ENCODE measurements around the gene ALK. TPM values are rescaled to one million over a fixed set of nuclear protein-coding genes. Genes with fewer than 3 reads are reported as not detected.
A peak's percentile ranks its signal among the peaks of the same experiment; 100 is the strongest.

The ALK gene
- total and polyA plus RNA-seq, 7 experiments from 2014 or later: 0.13 TPM; not detected in 6

- Mint-ChIP-seq H3K27me3 (no peaks in the 10 kb centered on the region), H3K27ac (peak overlapping the region in 1 of 9 donors; percentile 55), H3K9me3 (peaks cover 0 to 1% (median 0%) of the 10 kb centered on the region in 11 donors), H3K4me3 (no peak overlapping the region), H3K36me3 (peaks cover 0 to 7% (median 0%) of the 10 kb centered on the region in 5 donors), H3K4me1 (peaks cover 0 to 4% (median 0%) of the 10 kb centered on the region in 7 donors)
- H3K36me3 ChIP-seq (ENCODE audit: control insufficient read depth in 2 of 3, insufficient read depth in 3 of 3, low read length in 3 of 3): no peaks in the 10 kb centered on the region
- DNase-seq (no peak), ATAC-seq (no peak)
- H3K4me1 ChIP-seq (ENCODE audit: control insufficient read depth in 2 of 2, insufficient read depth in 2 of 2, low read length in 2 of 2): no peaks in the 10 kb centered on the region
- intact Hi-C loops (cut with micrococcal nuclease): no loop called here
- no peak overlapping the region for H3K4me3 ChIP-seq (ENCODE audit: low read length)
- CTCF ChIA-PET: no interaction called here
- POLR2A ChIA-PET: no interaction called here
- H3K9me3 ChIP-seq (ENCODE audit: control insufficient read depth in 2 of 3, low read length in 3 of 3): no peaks in the 10 kb centered on the region
- H3K27ac ChIP-seq (ENCODE audit: low read depth, low read length): no peak overlapping the region
- no peaks in the 10 kb centered on the region for H3K27me3 ChIP-seq (ENCODE audit: control insufficient read depth in 2 of 2, insufficient read depth in 2 of 2, low read length in 2 of 2)
Measured at GRCh38 chr2:29218071-29218470, 703.3 kb downstream of the ALK start.

- Mint-ChIP-seq H3K4me1 (peaks cover 0 to 5% (median 0%) of the 10 kb centered on the region in 7 donors), H3K4me3 (no peak overlapping the region), H3K9me3 (no peaks in the 10 kb centered on the region), H3K36me3 (peaks cover 0 to 7% (median 0%) of the 10 kb centered on the region in 5 donors), H3K27me3 (no peaks in the 10 kb centered on the region), H3K27ac (no peak overlapping the region)
- H3K4me1 ChIP-seq (ENCODE audit: control insufficient read depth in 2 of 2, insufficient read depth in 2 of 2, low read length in 2 of 2): no peaks in the 10 kb centered on the region
- H3K4me3 ChIP-seq (ENCODE audit: low read length): no peak overlapping the region
- peak; percentile 26 for ATAC-seq
- POLR2A ChIA-PET: no interaction called here
- no peak for DNase-seq
- CTCF ChIA-PET: no interaction called here
- H3K27me3 ChIP-seq (ENCODE audit: control insufficient read depth in 2 of 2, insufficient read depth in 2 of 2, low read length in 2 of 2): no peaks in the 10 kb centered on the region
- H3K9me3 ChIP-seq (ENCODE audit: control insufficient read depth in 2 of 3, low read length in 3 of 3): no peaks in the 10 kb centered on the region
- H3K27ac ChIP-seq (ENCODE audit: low read depth, low read length): no peak overlapping the region
- H3K36me3 ChIP-seq (ENCODE audit: control insufficient read depth in 2 of 3, insufficient read depth in 3 of 3, low read length in 3 of 3): no peaks in the 10 kb centered on the region
- intact Hi-C loops (cut with micrococcal nuclease): no loop called here
Measured at GRCh38 chr2:29216609-29216909, 704.8 kb downstream of the ALK start.

GRCh38 chr2:29215739-29216608, 705.4 kb downstream of the ALK start:
- Mint-ChIP-seq H3K36me3 (peaks cover 0 to 10% (median 0%) of the 10 kb centered on the region in 5 donors), H3K9me3 (no peaks in the 10 kb centered on the region), H3K4me3 (no peak overlapping the region), H3K27me3 (no peaks in the 10 kb centered on the region), H3K27ac (no peak overlapping the region), H3K4me1 (peaks cover 0 to 5% (median 0%) of the 10 kb centered on the region in 7 donors)
- intact Hi-C loops (cut with micrococcal nuclease): no loop called here
- DNase-seq (no peak), ATAC-seq (no peak)
- POLR2A ChIA-PET: no interaction called here
- CTCF ChIA-PET: interaction anchor here (0.6 kb wide), 1 partner anchor 626 kb away, joined by 3 read pairs; no protein-coding TSS in a partner anchor
- no peaks in the 10 kb centered on the region for H3K4me1 ChIP-seq (ENCODE audit: control insufficient read depth in 2 of 2, insufficient read depth in 2 of 2, low read length in 2 of 2)
- no peaks in the 10 kb centered on the region for H3K27me3 ChIP-seq (ENCODE audit: control insufficient read depth in 2 of 2, insufficient read depth in 2 of 2, low read length in 2 of 2)
- no peak overlapping the region for H3K27ac ChIP-seq (ENCODE audit: low read depth, low read length)
- no peaks in the 10 kb centered on the region for H3K36me3 ChIP-seq (ENCODE audit: control insufficient read depth in 2 of 3, insufficient read depth in 3 of 3, low read length in 3 of 3)
- H3K4me3 ChIP-seq (ENCODE audit: low read length): no peak overlapping the region
- H3K9me3 ChIP-seq (ENCODE audit: control insufficient read depth in 2 of 3, low read length in 3 of 3): no peaks in the 10 kb centered on the region

- peaks cover 0 to 5% (median 0%) of the 10 kb centered on the region in 5 donors for H3K36me3 Mint-ChIP-seq
- intact Hi-C loops (cut with micrococcal nuclease): no loop called here
- no peak for DNase-seq
- no peaks in the 10 kb centered on the region for H3K36me3 ChIP-seq (ENCODE audit: control insufficient read depth in 2 of 3, insufficient read depth in 3 of 3, low read length in 3 of 3)
- H3K27me3 ChIP-seq (ENCODE audit: control insufficient read depth in 2 of 2, insufficient read depth in 2 of 2, low read length in 2 of 2): no peaks in the 10 kb centered on the region
- H3K4me1 Mint-ChIP-seq: peaks cover 0 to 5% (median 0%) of the 10 kb centered on the region in 7 donors
- no peak overlapping the region for H3K4me3 Mint-ChIP-seq
- CTCF ChIA-PET: no interaction called here
- no peaks in the 10 kb centered on the region for H3K27me3 Mint-ChIP-seq
- no peak overlapping the region for H3K4me3 ChIP-seq (ENCODE audit: low read length)
- no peak for ATAC-seq
- no peak overlapping the region for H3K27ac ChIP-seq (ENCODE audit: low read depth, low read length)
- H3K9me3 ChIP-seq (ENCODE audit: control insufficient read depth in 2 of 3, low read length in 3 of 3): no peaks in the 10 kb centered on the region
- H3K27ac Mint-ChIP-seq: peak overlapping the region in 1 of 9 donors; percentile 6
- H3K4me1 ChIP-seq (ENCODE audit: control insufficient read depth in 2 of 2, insufficient read depth in 2 of 2, low read length in 2 of 2): no peaks in the 10 kb centered on the region
- no peaks in the 10 kb centered on the region for H3K9me3 Mint-ChIP-seq
- POLR2A ChIA-PET: no interaction called here
Measured at GRCh38 chr2:29215073-29215472, 706.3 kb downstream of the ALK start.

GRCh38 chr2:29213888-29214291, 707.5 kb downstream of the ALK start:
- CTCF ChIA-PET: no interaction called here
- Histone ChIP-seq H3K27me3 (ENCODE audit: control insufficient read depth in 2 of 2, insufficient read depth in 2 of 2, low read length in 2 of 2) (no peaks in the 10 kb centered on the region), H3K4me1 (ENCODE audit: control insufficient read depth in 2 of 2, insufficient read depth in 2 of 2, low read length in 2 of 2) (no peaks in the 10 kb centered on the region), H3K27ac (ENCODE audit: low read depth, low read length) (no peak overlapping the region), H3K36me3 (ENCODE audit: control insufficient read depth in 2 of 3, insufficient read depth in 3 of 3, low read length in 3 of 3) (no peaks in the 10 kb centered on the region), H3K4me3 (ENCODE audit: low read length) (no peak overlapping the region), H3K9me3 (ENCODE audit: control insufficient read depth in 2 of 3, low read length in 3 of 3) (no peaks in the 10 kb centered on the region)
- no peak for ATAC-seq
- POLR2A ChIA-PET: no interaction called here
- no peak overlapping the region for H3K27ac Mint-ChIP-seq
- intact Hi-C loops (cut with micrococcal nuclease): no loop called here
- H3K4me3 Mint-ChIP-seq: no peak overlapping the region
- no peak for DNase-seq
- H3K27me3 Mint-ChIP-seq: no peaks in the 10 kb centered on the region
- peaks cover 0 to 4% (median 0%) of the 10 kb centered on the region in 5 donors for H3K36me3 Mint-ChIP-seq
- H3K9me3 Mint-ChIP-seq: no peaks in the 10 kb centered on the region
- peaks cover 0 to 5% (median 0%) of the 10 kb centered on the region in 7 donors for H3K4me1 Mint-ChIP-seq

GRCh38 chr2:29212009-29212408, 709.4 kb downstream of the ALK start:
- Histone ChIP-seq H3K4me3 (ENCODE audit: low read length) (no peak overlapping the region), H3K9me3 (ENCODE audit: control insufficient read depth in 2 of 3, low read length in 3 of 3) (no peaks in the 10 kb centered on the region), H3K27me3 (ENCODE audit: control insufficient read depth in 2 of 2, insufficient read depth in 2 of 2, low read length in 2 of 2) (no peaks in the 10 kb centered on the region), H3K36me3 (ENCODE audit: control insufficient read depth in 2 of 3, insufficient read depth in 3 of 3, low read length in 3 of 3) (no peaks in the 10 kb centered on the region), H3K27ac (ENCODE audit: low read depth, low read length) (no peak overlapping the region), H3K4me1 (ENCODE audit: control insufficient read depth in 2 of 2, insufficient read depth in 2 of 2, low read length in 2 of 2) (no peaks in the 10 kb centered on the region)
- ATAC-seq: no peak
- CTCF ChIA-PET: no interaction called here
- Mint-ChIP-seq H3K4me1 (peaks cover 0 to 5% (median 0%) of the 10 kb centered on the region in 7 donors), H3K27ac (no peak overlapping the region), H3K4me3 (no peak overlapping the region), H3K36me3 (peaks cover 0 to 17% (median 6%) of the 10 kb centered on the region in 5 donors), H3K27me3 (no peaks in the 10 kb centered on the region), H3K9me3 (no peaks in the 10 kb centered on the region)
- intact Hi-C loops (cut with micrococcal nuclease): no loop called here
- no peak for DNase-seq
- POLR2A ChIA-PET: no interaction called here

- Histone ChIP-seq H3K36me3 (ENCODE audit: control insufficient read depth in 2 of 3, insufficient read depth in 3 of 3, low read length in 3 of 3) (no peaks in the 10 kb centered on the region), H3K27me3 (ENCODE audit: control insufficient read depth in 2 of 2, insufficient read depth in 2 of 2, low read length in 2 of 2) (no peaks in the 10 kb centered on the region), H3K4me3 (ENCODE audit: low read length) (no peak overlapping the region), H3K27ac (ENCODE audit: low read depth, low read length) (no peak overlapping the region), H3K9me3 (ENCODE audit: control insufficient read depth in 2 of 3, low read length in 3 of 3) (no peaks in the 10 kb centered on the region), H3K4me1 (ENCODE audit: control insufficient read depth in 2 of 2, insufficient read depth in 2 of 2, low read length in 2 of 2) (no peaks in the 10 kb centered on the region)
- H3K9me3 Mint-ChIP-seq: no peaks in the 10 kb centered on the region
- ChIA-PET CTCF (no interaction called here), POLR2A (interaction anchor here (0.7 kb wide), 1 partner anchor 15 kb away, joined by 3 read pairs; no protein-coding TSS in a partner anchor)
- no peak overlapping the region for H3K4me3 Mint-ChIP-seq
- no peak for DNase-seq
- no peak overlapping the region for H3K27ac Mint-ChIP-seq
- ATAC-seq: no peak
- intact Hi-C loops (cut with micrococcal nuclease): no loop called here
- H3K27me3 Mint-ChIP-seq: no peaks in the 10 kb centered on the region
- peaks cover 0 to 22% (median 7%) of the 10 kb centered on the region in 5 donors for H3K36me3 Mint-ChIP-seq
- H3K4me1 Mint-ChIP-seq: peaks cover 0 to 5% (median 0%) of the 10 kb centered on the region in 7 donors
Measured at GRCh38 chr2:29209551-29209950, 711.8 kb downstream of the ALK start.

Measured in naive thymus-derived CD4-positive, alpha-beta T cell (primary cell).